ENCODE data around the gene IARS1.

Gene IARS1

GRCh38 chr9:92297611-92298010 lies 4.1 kb upstream of the IARS1 start:
- TF ChIP-seq CTCF (IDR thresholded peaks at IDR 0.05; ENCODE audit: low read depth, low read length, missing control alignments), result no peak
- no peak for DNase-seq (ENCODE audit: extremely low read depth, low read depth)
- no peak overlapping the region for H3K4me3 ChIP-seq (replicated peaks; ENCODE audit: low read depth, low read length)

- DNase-seq (ENCODE audit: extremely low read depth, low read depth), result no peak
- H3K4me3 ChIP-seq (replicated peaks; ENCODE audit: low read depth, low read length), result no peak overlapping the region
- TF ChIP-seq CTCF (IDR thresholded peaks at IDR 0.05; ENCODE audit: low read depth, low read length, missing control alignments), result no peak
Measured at GRCh38 chr9:92295827-92296258, 2.3 kb upstream of the IARS1 start.

GRCh38 chr9:92295240-92295790 lies 1.8 kb upstream of the IARS1 start:
- TF ChIP-seq CTCF (IDR thresholded peaks at IDR 0.05; ENCODE audit: low read depth, low read length, missing control alignments), result no peak
- no peak overlapping the region for H3K4me3 ChIP-seq (replicated peaks; ENCODE audit: low read depth, low read length)
- DNase-seq (ENCODE audit: extremely low read depth, low read depth), result no peak

- no peak for DNase-seq (ENCODE audit: extremely low read depth, low read depth)
- TF ChIP-seq CTCF (IDR thresholded peaks at IDR 0.05; ENCODE audit: low read depth, low read length, missing control alignments), result no peak
- peak overlapping the region; percentile 89 for H3K4me3 ChIP-seq (replicated peaks; ENCODE audit: low read depth, low read length)
Measured at GRCh38 chr9:92294297-92294676, 790 bp upstream of the IARS1 start.

GRCh38 chr9:92293075-92293354 lies 482 bp downstream of the IARS1 start:
- DNase-seq (ENCODE audit: extremely low read depth, low read depth), result no peak
- H3K4me3 ChIP-seq (replicated peaks; ENCODE audit: low read depth, low read length), result peak overlapping the region; percentile 89
- TF ChIP-seq CTCF (IDR thresholded peaks at IDR 0.05; ENCODE audit: low read depth, low read length, missing control alignments), result no peak

- DNase-seq (ENCODE audit: extremely low read depth, low read depth), result no peak
- peak overlapping the region; percentile 89 for H3K4me3 ChIP-seq (replicated peaks; ENCODE audit: low read depth, low read length)
- no peak for TF ChIP-seq CTCF (IDR thresholded peaks at IDR 0.05; ENCODE audit: low read depth, low read length, missing control alignments)
Measured at GRCh38 chr9:92292338-92293074, 991 bp downstream of the IARS1 start.

GRCh38 chr9:92291577-92291976 lies 1.9 kb downstream of the IARS1 start:
- no peak for DNase-seq (ENCODE audit: extremely low read depth, low read depth)
- H3K4me3 ChIP-seq (replicated peaks; ENCODE audit: low read depth, low read length), result peak overlapping the region; percentile 89
- TF ChIP-seq CTCF (IDR thresholded peaks at IDR 0.05; ENCODE audit: low read depth, low read length, missing control alignments), result no peak

Measured in HFF-Myc (cell line).